Ishikawa (cell line): ENCODE data around the gene PNMA5.

Experiments
- CEBPB ChIP-seq: IDR thresholded peaks from 2 replicates; pipeline ENCODE4 v1.6.1; 2012
- CREB1 ChIP-seq: IDR thresholded peaks from 2 replicates; pipeline ENCODE4 v1.6.1; 2012; ENCODE audit warnings: low read depth
- EP300 ChIP-seq: IDR thresholded peaks from 2 replicates; pipeline ENCODE4 v1.6.1; 2012; ENCODE audit warnings: borderline replicate concordance
- MAX ChIP-seq: IDR thresholded peaks from 2 replicates; pipeline ENCODE4 v1.6.1; 2012
- NFIC ChIP-seq: IDR thresholded peaks from 2 replicates; pipeline ENCODE4 v1.6.1; 2012
- RAD21 ChIP-seq: IDR thresholded peaks from 2 replicates; pipeline ENCODE4 v1.6.1; 2012; ENCODE audit warnings: low read depth
- TCF12 ChIP-seq: IDR thresholded peaks from 2 replicates; pipeline ENCODE4 v1.6.1; 2012; ENCODE audit warnings: low read depth
- TEAD4 ChIP-seq: IDR thresholded peaks from 2 replicates; pipeline ENCODE4 v1.6.1; 2012
- YY1 ChIP-seq: IDR thresholded peaks from 2 replicates; pipeline ENCODE4 v1.6.1; 2012; ENCODE audit warnings: low read depth

GRCh38 chrX:153019166-153019565 is 25.2 kb upstream of the PNMA5 start:
- TF ChIP-seq NFIC (no peak), TEAD4 (no peak), YY1 (no peak), MAX (no peak), RAD21 (no peak), CEBPB (no peak), CREB1 (no peak), TCF12 (no peak), EP300 (no peak)
